ENCODE measurements around the gene PLA2G15. TPM values are rescaled to one million over a fixed set of nuclear protein-coding genes. Genes with fewer than 3 reads are reported as not detected.

The PLA2G15 gene
- polyA plus RNA-seq, 2 of the 4 experiments (the other 2 are of a cell fraction), result 4.8 to 8.7 TPM

GRCh38 chr16:68227850-68228553 lies 17.2 kb upstream of the PLA2G15 start (continued):
- TF ChIP-seq HMGXB4 (CRISPR knock-in tag; IDR thresholded peaks at IDR 0.05; ENCODE audit: borderline replicate concordance) (no peak), HOXA7 (CRISPR knock-in tag; IDR thresholded peaks at IDR 0.05) (no peak), BHLHE40 (IDR thresholded peaks at IDR 0.05; ENCODE audit: low read depth, low read length) (no peak)

- no peak overlapping the region for H3K4me2 ChIP-seq
- FAIRE-seq, result no peak
- ATAC-seq, result no peak
- no peaks in the 10 kb centered on the region for H3K9me3 ChIP-seq
- DNase-seq (ENCODE audit: low read depth in 1 of 2, low spot score in 1 of 2), result no peak
- no peak overlapping the region for H3K27ac ChIP-seq
- 88% methylated on average over 3 of the region's 3 CpGs for WGBS (ENCODE audit: missing lambda C conversion rate)
- H3K4me1 ChIP-seq, result no peaks in the 10 kb centered on the region
- ChIA-PET CTCF (interaction anchor here (0.7 to 3.5 kb wide), 28 partner anchors 9 to 318 kb away, joined by 3 to 26 read pairs (median 4); partner anchors contain the start of genes DPEP2 and NFATC3), POLR2A (no interaction called here)
- TF ChIP-seq NFE2L2 (conservative IDR thresholded peaks at IDR 0.05; ENCODE audit: low read length) (no peak), KDM5A (IDR thresholded peaks at IDR 0.05) (no peak), ELK1 (IDR thresholded peaks at IDR 0.05; ENCODE audit: low read depth, low read length) (no peak), CEBPB (IDR thresholded peaks at IDR 0.05) (no peak), ZSCAN20 (CRISPR knock-in tag; IDR thresholded peaks at IDR 0.05) (no peak), BHLHE40 (IDR thresholded peaks at IDR 0.05; ENCODE audit: low read depth, low read length) (no peak), MAX (IDR thresholded peaks at IDR 0.05) (no peak), ATOH8 (CRISPR knock-in tag; IDR thresholded peaks at IDR 0.05; ENCODE audit: low read depth) (no peak), HES2 (IDR thresholded peaks at IDR 0.05) (no peak), BCL3 (IDR thresholded peaks at IDR 0.05) (no peak), SMC3 (IDR thresholded peaks at IDR 0.05) (no peak), HOXB5 (CRISPR knock-in tag; IDR thresholded peaks at IDR 0.05) (no peak), POLR2AphosphoS2 (conservative IDR thresholded peaks at IDR 0.05; ENCODE audit: low read length) (no peak), MAZ (IDR thresholded peaks at IDR 0.05; ENCODE audit: borderline replicate concordance, low read depth, low read length) (no peak), TFCP2L1 (CRISPR knock-in tag; IDR thresholded peaks at IDR 0.05) (no peak)
- H3K4me3 ChIP-seq, result no peak overlapping the region
Measured at GRCh38 chr16:68228652-68229051, 16.5 kb upstream of the PLA2G15 start.
